HEK293 (cell line): ENCODE measurements around the gene TBXA2R.

Source experiments
- CTCF ChIA-PET: fragments of 350-600 bp; formaldehyde crosslinking; extraction: SDS; loops from one replicate; lab custom pipeline; 2021; ENCODE audit warnings: antibody characterized with exemption; lab: Yijun Ruan, JAX
- POLR2A ChIA-PET: fragments of 300-600 bp; formaldehyde crosslinking; extraction: SDS; loops from one replicate; lab custom pipeline; 2020; ENCODE audit warnings: antibody characterized with exemption, inconsistent platforms; lab: Yijun Ruan, JAX
- H3K27ac ChIP-seq: fragments of 200-500 bp; sonication (Bioruptor generic); 2 replicates; pipeline ENCODE4 v1.5.1; 2014; ENCODE audit warnings: low read depth, low read length, control low read depth, inconsistent platforms; ENCODE audit errors: extremely low read depth
- H3K36me3 ChIP-seq, 2 experiments: fragments of 200-500 bp in 1 of 2; sonication (Bioruptor generic) in 1 of 2; 1 replicate in 1 of 2; 2 replicates in 1 of 2; pipeline ENCODE4 v1.5.1; 2014 to 2017; ENCODE audit warnings: inconsistent platforms in 2 of 2, low read length in 2 of 2; ENCODE audit not compliant: control insufficient read depth in 2 of 2, insufficient read depth in 1 of 2
- H3K4me1 ChIP-seq: fragments of 200-500 bp; sonication (Bioruptor generic); 2 replicates; pipeline ENCODE4 v1.5.1; 2014; ENCODE audit warnings: mild to moderate bottlenecking, low read length, inconsistent platforms; ENCODE audit not compliant: control insufficient read depth, insufficient read depth
- H3K4me3 ChIP-seq: 2 replicates; pipeline ENCODE4 v1.5.1; 2011; ENCODE audit warnings: low read depth, mild to moderate bottlenecking, control low read depth, low read length, moderate library complexity
- H3K9me3 ChIP-seq: fragments of 200-500 bp; sonication (Bioruptor generic); 2 replicates; pipeline ENCODE4 v1.5.1; 2014; ENCODE audit warnings: low read depth, low read length, inconsistent platforms; ENCODE audit not compliant: control insufficient read depth, insufficient read depth
- GLIS2 ChIP-seq: fragments of 450-650 bp; formaldehyde crosslinking; IDR thresholded peaks from 2 replicates; pipeline ENCODE4 v1.5.1; 2016; ENCODE audit warnings: missing biosample characterization, missing genetic modification characterization
- HOXC10 ChIP-seq: sonication (generic); formaldehyde crosslinking; IDR thresholded peaks from 2 replicates; pipeline ENCODE4 v1.8.1; 2023; ENCODE audit warnings: mild to moderate bottlenecking, missing genetic modification reagents
- KLF8 ChIP-seq: fragments of 450-650 bp; formaldehyde crosslinking; IDR thresholded peaks from 2 replicates; pipeline ENCODE4 v1.5.1; 2016; ENCODE audit warnings: missing biosample characterization, missing genetic modification characterization
- MZF1 ChIP-seq: fragments of 450-650 bp; formaldehyde crosslinking; IDR thresholded peaks from 2 replicates; pipeline ENCODE4 v1.5.1; 2017; ENCODE audit warnings: missing biosample characterization, missing genetic modification characterization, borderline replicate concordance
- SALL2 ChIP-seq: fragments of 450-650 bp; formaldehyde crosslinking; IDR thresholded peaks from 2 replicates; pipeline ENCODE4 v1.5.0; 2017; ENCODE audit warnings: missing biosample characterization, mild to moderate bottlenecking, missing genetic modification characterization, borderline replicate concordance
- SCRT2 ChIP-seq: fragments of 450-650 bp; formaldehyde crosslinking; IDR thresholded peaks from 2 replicates; pipeline ENCODE4 v1.5.1; 2016; ENCODE audit warnings: missing biosample characterization, missing genetic modification characterization
- SP2 ChIP-seq: fragments of 450-650 bp; formaldehyde crosslinking; IDR thresholded peaks from 2 replicates; pipeline ENCODE4 v1.5.1; 2016; ENCODE audit warnings: missing biosample characterization, missing genetic modification characterization
- ZBTB10 ChIP-seq: fragments of 450-650 bp; formaldehyde crosslinking; IDR thresholded peaks from 2 replicates; pipeline ENCODE4 v1.5.1; 2016; ENCODE audit warnings: missing biosample characterization, missing genetic modification characterization
- ZBTB44 ChIP-seq: fragments of 450-650 bp; IDR thresholded peaks from 2 replicates; pipeline ENCODE4 v1.5.1; 2018; ENCODE audit warnings: missing biosample characterization, mild to moderate bottlenecking, missing genetic modification characterization
- ZIC2 ChIP-seq: fragments of 450-650 bp; formaldehyde crosslinking; IDR thresholded peaks from 2 replicates; pipeline ENCODE4 v1.5.1; 2016; ENCODE audit warnings: missing biosample characterization, missing genetic modification characterization
- ZNF211 ChIP-seq: fragments of 450-650 bp; formaldehyde crosslinking; IDR thresholded peaks from 2 replicates; pipeline ENCODE4 v1.5.1; 2016; ENCODE audit warnings: low read depth, missing biosample characterization, missing genetic modification characterization
- ZNF214 ChIP-seq: fragments of 450-650 bp; formaldehyde crosslinking; IDR thresholded peaks from 2 replicates; pipeline ENCODE4 v1.5.1; 2017; ENCODE audit warnings: missing biosample characterization, mild to moderate bottlenecking, missing genetic modification characterization, borderline replicate concordance
- ZNF221 ChIP-seq: fragments of 450-650 bp; formaldehyde crosslinking; IDR thresholded peaks from 2 replicates; pipeline ENCODE4 v1.5.1; 2017; ENCODE audit warnings: missing biosample characterization, missing genetic modification characterization, borderline replicate concordance
- ZNF223 ChIP-seq: fragments of 450-650 bp; formaldehyde crosslinking; IDR thresholded peaks from 2 replicates; pipeline ENCODE4 v1.5.1; 2016; ENCODE audit warnings: missing biosample characterization, missing genetic modification characterization
- ZNF324 ChIP-seq: fragments of 450-650 bp; formaldehyde crosslinking; IDR thresholded peaks from 2 replicates; pipeline ENCODE4 v1.5.1; 2016; ENCODE audit warnings: missing biosample characterization, missing genetic modification characterization
- ZNF341 ChIP-seq: fragments of 450-650 bp; formaldehyde crosslinking; IDR thresholded peaks from 2 replicates; pipeline ENCODE4; 2016; ENCODE audit warnings: low read depth, missing biosample characterization, missing genetic modification characterization
- ZNF449 ChIP-seq: fragments of 450-650 bp; formaldehyde crosslinking; IDR thresholded peaks from 2 replicates; pipeline ENCODE4 v1.5.1; 2017; ENCODE audit warnings: missing biosample characterization, mild to moderate bottlenecking, missing genetic modification characterization, moderate library complexity
- ZNF48 ChIP-seq: fragments of 450-650 bp; formaldehyde crosslinking; IDR thresholded peaks from 2 replicates; pipeline ENCODE4 v1.5.1; 2016; ENCODE audit warnings: missing biosample characterization, missing genetic modification characterization
- ZNF488 ChIP-seq: fragments of 450-650 bp; formaldehyde crosslinking; IDR thresholded peaks from 2 replicates; pipeline ENCODE4 v1.5.1; 2016; ENCODE audit warnings: missing biosample characterization, missing genetic modification characterization
- ZNF544 ChIP-seq: fragments of 450-650 bp; formaldehyde crosslinking; IDR thresholded peaks from 2 replicates; pipeline ENCODE4 v1.5.0; 2017; ENCODE audit warnings: missing biosample characterization, missing genetic modification characterization
- ZNF549 ChIP-seq: fragments of 450-650 bp; IDR thresholded peaks from 2 replicates; pipeline ENCODE4 v1.5.1; 2018; ENCODE audit warnings: missing biosample characterization, missing genetic modification characterization, mild to moderate bottlenecking, inconsistent platforms, moderate library complexity
- ZNF600 ChIP-seq: fragments of 450-650 bp; formaldehyde crosslinking; IDR thresholded peaks from 2 replicates; pipeline ENCODE4 v1.5.1; 2016; ENCODE audit warnings: missing biosample characterization, missing genetic modification characterization
- ZNF623 ChIP-seq: fragments of 450-650 bp; formaldehyde crosslinking; IDR thresholded peaks from 2 replicates; pipeline ENCODE4 v1.5.1; 2016; ENCODE audit warnings: missing biosample characterization, missing genetic modification characterization
- ZNF629 ChIP-seq: fragments of 450-650 bp; formaldehyde crosslinking; IDR thresholded peaks from 2 replicates; pipeline ENCODE4 v1.5.1; 2017; ENCODE audit warnings: missing biosample characterization, missing genetic modification characterization
- ZNF664 ChIP-seq: fragments of 450-650 bp; formaldehyde crosslinking; IDR thresholded peaks from 2 replicates; pipeline ENCODE4 v1.5.1; 2016; ENCODE audit warnings: missing biosample characterization, missing genetic modification characterization
- ZNF707 ChIP-seq: fragments of 450-650 bp; formaldehyde crosslinking; IDR thresholded peaks from 2 replicates; pipeline ENCODE4 v1.5.1; 2016; ENCODE audit warnings: missing biosample characterization, missing genetic modification characterization
- ZNF830 ChIP-seq: fragments of 450-650 bp; IDR thresholded peaks from 2 replicates; pipeline ENCODE4 v1.5.0; 2018; ENCODE audit warnings: missing biosample characterization, missing genetic modification characterization, low read depth, mild to moderate bottlenecking, moderate library complexity
- ZSCAN23 ChIP-seq: fragments of 450-650 bp; formaldehyde crosslinking; IDR thresholded peaks from 2 replicates; pipeline ENCODE4 v1.5.1; 2016; ENCODE audit warnings: missing biosample characterization, missing genetic modification characterization
- ZSCAN30 ChIP-seq: fragments of 450-650 bp; IDR thresholded peaks from 2 replicates; pipeline ENCODE4 v1.5.1; 2018; ENCODE audit warnings: missing biosample characterization, mild to moderate bottlenecking, missing genetic modification characterization, moderate library complexity

The TBXA2R gene

GRCh38 chr19:3643674-3644313 lies 37.1 kb upstream of the TBXA2R start:
- Histone ChIP-seq H3K4me3 (no peak overlapping the region), H3K27ac (no peak overlapping the region), H3K4me1 (no peaks in the 10 kb centered on the region), H3K9me3 (no peaks in the 10 kb centered on the region), H3K36me3 (peaks cover 0 to 40% of the 10 kb centered on the region in 2 experiments; a peak in 2 of 3 replicates)
- ChIA-PET POLR2A (no interaction called here), CTCF (no interaction called here)
- TF ChIP-seq ZNF48 (tag by site-specific recombination) (no peak), ZNF341 (tag by site-specific recombination) (peak; percentile 25; the same call in 1 of the 2 replicates), ZNF623 (tag by site-specific recombination) (peak; percentile 90), ZIC2 (tag by site-specific recombination) (peak; percentile 81), ZNF544 (tag by site-specific recombination) (no peak), GLIS2 (peak; percentile 41; the same call in 1 of the 2 replicates)

GRCh38 chr19:3642987-3643673 lies 36.5 kb upstream of the TBXA2R start:
- H3K4me1 ChIP-seq: no peaks in the 10 kb centered on the region
- H3K9me3 ChIP-seq: no peaks in the 10 kb centered on the region
- no peak overlapping the region for H3K4me3 ChIP-seq
- H3K36me3 ChIP-seq: peaks cover 0 to 46% of the 10 kb centered on the region in 2 experiments; a peak in 2 of 3 replicates
- ChIA-PET POLR2A (no interaction called here), CTCF (no interaction called here)
- H3K27ac ChIP-seq: no peak overlapping the region
- peak; percentile 73 for TF ChIP-seq SP2 (tag by site-specific recombination)
- no peak for TF ChIP-seq ZNF221 (tag by site-specific recombination)
- TF ChIP-seq KLF8: peak; percentile 88
- no peak for TF ChIP-seq ZBTB44 (tag by site-specific recombination)
- no peak for TF ChIP-seq ZNF629 (tag by site-specific recombination)
- no peak for TF ChIP-seq ZNF449 (tag by site-specific recombination)
- no peak for TF ChIP-seq ZNF549
- no peak for TF ChIP-seq ZSCAN30 (tag by site-specific recombination)
- no peak for TF ChIP-seq ZNF488 (tag by site-specific recombination)
- TF ChIP-seq ZNF830 (tag by site-specific recombination): no peak
- no peak for TF ChIP-seq SCRT2
- no peak for TF ChIP-seq ZSCAN23 (tag by site-specific recombination)
- peak; percentile 37 for TF ChIP-seq ZNF600 (tag by site-specific recombination)
- TF ChIP-seq HOXC10 (CRISPR knock-in tag): no peak
- no peak for TF ChIP-seq SALL2 (tag by site-specific recombination)
- TF ChIP-seq ZNF664 (tag by site-specific recombination): no peak
- no peak for TF ChIP-seq ZNF214
- no peak for TF ChIP-seq ZNF223 (tag by site-specific recombination)
- no peak for TF ChIP-seq ZNF211 (tag by site-specific recombination)
- TF ChIP-seq ZNF324 (tag by site-specific recombination): no peak
- no peak for TF ChIP-seq ZBTB10 (tag by site-specific recombination)
- TF ChIP-seq ZNF707 (tag by site-specific recombination): no peak
- no peak for TF ChIP-seq MZF1 (tag by site-specific recombination)
